GM13976 (cell line): Measurements from ENCODE around the gene PPP1CA.

Experiments
- DNase-seq: peaks from one replicate; pipeline ENCODE4 v3.0.0; 2012; ENCODE audit warnings: low spot score
- CTCF ChIP-seq: IDR thresholded peaks from 2 replicates; pipeline ENCODE4 v1.5.1; 2012; ENCODE audit warnings: borderline replicate concordance, mild to moderate bottlenecking; ENCODE audit not compliant: insufficient read depth; ENCODE audit errors: extremely low read depth, missing control alignments, control extremely low read depth
- in situ Hi-C: fragments of 300-500 bp; cut with MboI; formaldehyde crosslinking; loops from one replicate; pipeline ENCODE4 v1.12.0; 2022; ENCODE audit warnings: low sequenced_read_pairs, mixed read lengths, inconsistent platforms; ENCODE audit not compliant: unreplicated experiment

Gene PPP1CA

DNA sequence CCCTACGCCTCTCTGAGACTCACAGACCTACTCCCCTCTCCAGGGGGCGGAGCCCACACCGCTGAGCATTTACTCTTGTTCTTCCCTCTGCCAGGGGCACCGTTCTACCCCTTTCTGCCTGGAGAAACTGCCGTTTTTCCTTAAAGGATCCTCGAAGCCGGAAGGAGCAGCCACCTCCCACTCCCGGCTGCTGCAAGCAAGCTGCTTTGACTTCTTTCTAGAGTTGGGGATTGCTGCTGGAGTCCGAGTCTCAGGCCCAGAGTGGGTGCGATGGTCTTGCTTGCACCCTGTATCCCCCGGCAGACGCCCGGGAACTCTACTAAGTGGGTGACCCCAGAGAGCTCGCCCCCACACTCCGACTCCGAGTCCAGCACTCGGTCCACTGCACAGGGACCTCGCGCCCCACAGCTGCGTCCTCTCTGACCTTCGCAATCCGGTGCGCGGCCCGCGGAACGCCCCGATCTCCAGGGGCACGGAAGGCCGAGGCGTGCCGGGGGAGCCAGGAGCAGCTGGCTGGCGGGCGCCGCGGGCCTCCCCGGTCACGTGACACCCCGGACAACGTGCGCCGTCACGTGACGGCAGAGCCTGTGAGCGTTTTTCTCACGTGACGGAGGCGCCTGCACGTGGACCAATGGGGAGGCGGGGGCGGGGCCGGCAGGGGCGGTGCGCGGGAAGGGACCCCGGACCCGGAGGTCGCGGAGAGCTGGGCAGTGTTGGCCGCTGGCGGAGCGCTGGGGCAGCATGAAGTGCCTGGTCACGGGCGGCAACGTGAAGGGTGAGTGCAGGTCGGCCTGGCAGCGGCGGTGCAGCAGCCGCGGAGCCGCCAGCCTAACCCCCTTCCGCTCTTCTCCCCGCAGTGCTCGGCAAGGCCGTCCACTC, 10.1 kb downstream of the PPP1CA start, which contains the start of gene RAD9A:
Gene RAD9A (plus strand): TSS at position 683 of the 879 bp plus-strand sequence. CDS start 59 bp downstream, at position 742.
- TF ChIP-seq CTCF: no peak
- DNase-seq: peak; percentile 99
- in situ Hi-C loops: no loop called here

DNA sequence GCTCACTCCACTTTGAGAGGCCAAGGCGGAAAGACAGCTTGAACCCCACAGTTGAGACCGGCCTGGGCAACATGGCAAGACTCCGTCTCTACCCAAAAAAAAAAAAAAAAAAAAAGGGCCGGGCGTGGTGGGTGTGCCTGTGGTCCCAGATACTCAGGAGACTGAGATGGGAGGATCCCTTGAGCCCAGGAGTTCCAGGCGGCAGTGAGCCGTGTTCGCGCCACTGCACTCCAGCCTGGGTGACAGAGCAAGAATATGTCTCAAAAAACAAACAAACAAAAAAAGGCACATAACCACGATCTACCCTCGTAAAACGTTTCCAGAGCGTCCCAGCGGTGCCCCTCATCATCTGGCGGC, 10.7 kb downstream of the PPP1CA start:
- in situ Hi-C loops: no loop called here
- no peak for TF ChIP-seq CTCF
- no peak for DNase-seq

GRCh38 chr11:67389477-67389876, 12.2 kb downstream of the PPP1CA start:
- DNase-seq: peak; percentile 72
- TF ChIP-seq CTCF: peak; percentile 78
- in situ Hi-C loops: loop anchor here (10.0 kb wide), 2 partner anchors 115 to 125 kb away; partner anchors contain the start of genes CDK2AP2, GRK2 and PITPNM1

- DNase-seq: no peak
- in situ Hi-C loops: loop anchor here (10.0 kb wide), 2 partner anchors 117 to 123 kb away; partner anchors contain the start of genes CDK2AP2, GRK2 and PITPNM1
- TF ChIP-seq CTCF: no peak
Observed at GRCh38 chr11:67387518-67387917, 14.1 kb downstream of the PPP1CA start.

DNA sequence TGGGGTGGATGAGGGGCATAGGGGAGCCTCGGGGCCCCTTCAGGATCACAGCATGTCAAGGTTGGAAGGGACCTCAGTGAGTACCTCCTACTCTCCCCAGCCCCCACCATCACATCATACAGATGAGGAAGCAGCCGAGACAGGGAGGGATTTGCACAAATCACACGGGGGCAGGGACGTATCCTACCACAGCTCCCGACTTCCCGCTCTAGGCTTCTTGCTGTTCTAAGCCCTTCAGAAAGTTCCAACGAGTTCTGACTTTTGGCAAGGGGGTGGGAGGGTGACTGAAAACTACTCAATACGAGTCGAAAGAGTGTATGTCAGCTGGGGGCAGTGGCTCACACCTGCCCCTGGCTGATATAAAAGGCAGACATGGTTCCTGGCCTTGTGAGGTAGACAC, 14.6 kb downstream of the PPP1CA start:
- in situ Hi-C loops: loop anchor here (10.0 kb wide), 2 partner anchors 118 to 122 kb away; partner anchors contain the start of genes CDK2AP2, GRK2 and PITPNM1
- no peak for TF ChIP-seq CTCF
- no peak for DNase-seq

GRCh38 chr11:67384851-67385366, 16.7 kb downstream of the PPP1CA start:
- DNase-seq: no peak
- no peak for TF ChIP-seq CTCF
- in situ Hi-C loops: loop anchor here (10.0 kb wide), 2 partner anchors 120 kb away; partner anchors contain the start of genes CDK2AP2, GRK2 and PITPNM1
